Pulmonary artery endothelial cell (primary cell): ENCODE results near the gene TBX19. TPM values are rescaled to one million over a fixed set of nuclear protein-coding genes. Genes with fewer than 3 reads are reported as not detected.

Source experiments
- DNase-seq: peaks from one replicate; pipeline ENCODE4 v3.0.0-alpha.2; 2011; ENCODE audit warnings: low read depth, low spot score
- total RNA-seq: library from RNA; depleted of rRNA; stranded (reverse); fragments of >200 nt; gene quantifications from 2 replicates; pipeline ENCODE4 v1.2.3, GENCODE V29; 2014

Gene TBX19
- total RNA-seq, 1 donor from 2014 or later: 0.40 TPM

DNA sequence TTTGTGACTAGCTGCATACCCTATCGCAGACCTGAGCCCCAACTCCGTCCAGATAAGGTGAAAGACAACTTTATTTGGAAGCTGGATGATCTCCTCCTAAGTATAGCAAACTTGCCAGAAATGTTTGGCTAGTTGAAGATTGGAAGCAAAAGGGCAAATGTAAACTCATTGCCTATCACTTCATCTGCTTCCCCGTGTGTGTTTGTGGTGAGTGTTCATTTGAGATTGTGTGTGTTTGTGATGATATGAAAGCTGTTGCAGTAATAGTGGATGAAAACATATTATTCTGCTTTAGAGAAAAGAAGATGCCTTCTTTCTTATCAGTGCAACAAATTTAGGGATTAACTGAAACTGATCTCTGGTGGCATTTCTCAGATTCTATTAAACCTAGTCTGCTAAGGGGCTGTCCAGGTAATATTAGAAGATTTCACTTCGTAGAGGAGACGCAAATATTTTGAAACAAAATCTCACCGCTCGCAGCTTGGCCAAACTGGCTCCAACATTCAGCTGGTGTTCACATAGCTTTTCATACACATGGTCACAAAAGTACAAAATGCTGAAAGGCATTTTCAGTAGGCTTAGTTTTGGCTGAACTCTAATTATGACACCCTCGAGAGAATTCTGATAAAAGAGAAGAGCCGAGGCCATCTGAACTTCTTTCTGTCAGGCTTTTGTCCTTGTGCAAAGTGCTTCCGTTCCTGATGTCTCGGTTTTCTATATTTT, 1.1 kb downstream of the TBX19 start:
- DNase-seq: no peak

DNA sequence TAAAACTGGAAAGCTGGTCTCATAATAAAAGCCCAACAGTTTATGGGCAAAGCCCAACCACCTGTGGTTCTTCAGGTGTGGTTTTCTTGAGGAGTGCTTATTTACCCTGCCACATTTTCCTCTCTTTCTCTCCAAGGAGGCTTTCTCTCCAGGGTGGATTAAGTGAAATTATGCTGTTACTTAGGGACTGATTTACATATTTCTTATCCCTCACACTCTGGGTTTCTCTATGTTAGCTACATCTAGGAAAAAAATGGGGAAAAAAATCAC, 4.8 kb downstream of the TBX19 start:
- no peak for DNase-seq

GRCh38 chr1:168285971-168286927, 5.6 kb downstream of the TBX19 start:
- no peak for DNase-seq

DNA sequence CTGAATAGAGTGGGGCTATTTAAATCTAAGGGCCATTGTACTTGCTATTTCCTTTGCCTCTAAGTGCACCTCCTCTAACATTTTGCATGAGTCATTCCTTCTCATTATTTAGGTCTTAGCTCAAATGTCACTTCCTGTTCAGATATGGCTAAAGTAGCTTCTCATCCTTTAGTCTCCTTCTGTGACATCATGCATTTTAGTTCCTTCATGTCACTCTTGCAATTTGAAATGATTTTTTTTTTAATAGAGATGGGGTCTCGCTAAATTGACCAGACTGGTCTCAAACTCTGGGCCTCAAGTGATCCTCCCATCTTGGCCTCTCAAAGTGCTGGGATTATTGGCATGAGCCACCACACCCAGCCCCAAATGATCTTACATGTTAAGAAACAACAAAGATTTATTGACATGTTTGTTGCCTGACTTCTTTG, 6.6 kb downstream of the TBX19 start:
- DNase-seq: peak; percentile 26

DNA sequence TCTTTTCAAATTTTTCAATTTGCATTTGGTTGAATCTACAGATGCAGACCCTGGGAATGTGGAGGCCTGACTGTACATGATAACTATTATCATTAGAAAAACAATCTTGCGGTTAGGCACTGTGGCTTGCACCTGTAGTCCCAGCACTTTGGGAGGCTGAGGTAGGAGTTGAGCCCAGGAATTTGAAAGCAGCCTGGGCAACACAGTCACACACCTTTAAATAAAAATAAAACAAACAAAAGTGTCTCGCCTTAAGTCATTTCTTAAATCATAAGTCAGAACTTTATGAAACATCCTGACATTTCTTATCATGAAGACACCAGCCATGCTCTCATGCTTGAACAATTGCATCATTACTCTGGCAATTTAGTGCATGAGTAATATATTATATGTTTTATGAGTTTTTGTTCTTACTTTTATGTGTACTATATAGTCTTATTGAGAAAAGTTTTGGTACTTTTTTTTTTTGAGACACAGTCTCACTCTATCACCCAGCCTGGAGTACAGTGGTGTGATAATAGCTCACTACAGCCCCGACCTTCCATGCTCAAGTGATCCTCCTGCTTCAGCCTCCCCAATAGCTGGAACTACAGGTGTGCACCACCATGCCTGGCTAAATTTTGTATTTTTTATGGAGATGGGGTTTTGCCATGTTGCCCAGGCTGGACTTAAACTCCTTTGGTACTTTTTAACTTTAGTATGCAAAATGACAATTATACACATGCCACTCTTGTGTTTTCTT, 7.8 kb downstream of the TBX19 start:
- no peak for DNase-seq

- no peak for DNase-seq
Observed at GRCh38 chr1:168291222-168291837, 10.7 kb downstream of the TBX19 start.

GRCh38 chr1:168293356-168293755, 12.7 kb downstream of the TBX19 start:
- DNase-seq: no peak

GRCh38 chr1:168295411-168296114, 14.9 kb downstream of the TBX19 start:
- DNase-seq: no peak

- DNase-seq: no peak
Observed at GRCh38 chr1:168297019-168297730, 16.5 kb downstream of the TBX19 start.

DNA sequence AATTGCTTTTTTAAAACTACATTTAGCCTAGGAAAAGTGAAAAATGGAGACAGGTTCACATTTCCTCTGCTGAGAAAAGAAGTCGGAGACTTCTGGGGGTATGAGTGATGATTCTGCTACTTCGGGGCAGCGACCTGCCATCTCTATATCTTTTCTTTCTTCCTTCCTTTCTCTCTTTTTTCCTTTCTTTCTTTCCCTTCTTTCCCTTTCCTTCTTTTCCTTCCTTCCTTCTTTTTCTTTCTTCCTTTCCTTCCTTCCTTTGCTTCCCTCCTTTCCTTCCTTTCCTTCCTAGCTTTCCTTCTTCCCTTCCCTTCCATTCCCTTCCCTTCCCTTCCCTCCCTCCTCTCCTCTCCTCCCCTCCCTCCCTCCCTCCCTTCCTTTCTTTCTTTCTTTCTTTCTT, 17.8 kb downstream of the TBX19 start:
- DNase-seq: no peak

DNA sequence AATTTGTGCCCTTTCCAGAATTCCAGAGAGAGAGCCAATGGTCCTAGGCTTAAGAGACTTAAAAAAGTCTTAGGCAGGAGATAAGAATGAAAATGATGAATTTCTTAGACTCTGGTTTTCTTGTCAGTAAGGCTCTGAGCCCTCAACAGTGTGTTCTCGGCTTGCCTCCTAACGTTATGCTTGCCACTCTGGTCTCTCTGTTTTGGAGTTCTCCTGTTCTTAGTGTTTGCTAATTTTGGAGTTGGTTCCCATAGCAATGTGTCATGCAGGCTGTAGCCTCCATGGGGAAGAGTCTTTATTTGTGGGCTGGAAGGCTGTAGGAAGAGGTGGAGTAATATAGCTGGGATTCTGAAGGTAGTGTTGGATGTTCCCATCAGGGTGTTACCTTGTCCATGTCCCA, 19.9 kb downstream of the TBX19 start:
- no peak for DNase-seq

- no peak for DNase-seq
Observed at GRCh38 chr1:168301664-168302320, 21.1 kb downstream of the TBX19 start.

DNA sequence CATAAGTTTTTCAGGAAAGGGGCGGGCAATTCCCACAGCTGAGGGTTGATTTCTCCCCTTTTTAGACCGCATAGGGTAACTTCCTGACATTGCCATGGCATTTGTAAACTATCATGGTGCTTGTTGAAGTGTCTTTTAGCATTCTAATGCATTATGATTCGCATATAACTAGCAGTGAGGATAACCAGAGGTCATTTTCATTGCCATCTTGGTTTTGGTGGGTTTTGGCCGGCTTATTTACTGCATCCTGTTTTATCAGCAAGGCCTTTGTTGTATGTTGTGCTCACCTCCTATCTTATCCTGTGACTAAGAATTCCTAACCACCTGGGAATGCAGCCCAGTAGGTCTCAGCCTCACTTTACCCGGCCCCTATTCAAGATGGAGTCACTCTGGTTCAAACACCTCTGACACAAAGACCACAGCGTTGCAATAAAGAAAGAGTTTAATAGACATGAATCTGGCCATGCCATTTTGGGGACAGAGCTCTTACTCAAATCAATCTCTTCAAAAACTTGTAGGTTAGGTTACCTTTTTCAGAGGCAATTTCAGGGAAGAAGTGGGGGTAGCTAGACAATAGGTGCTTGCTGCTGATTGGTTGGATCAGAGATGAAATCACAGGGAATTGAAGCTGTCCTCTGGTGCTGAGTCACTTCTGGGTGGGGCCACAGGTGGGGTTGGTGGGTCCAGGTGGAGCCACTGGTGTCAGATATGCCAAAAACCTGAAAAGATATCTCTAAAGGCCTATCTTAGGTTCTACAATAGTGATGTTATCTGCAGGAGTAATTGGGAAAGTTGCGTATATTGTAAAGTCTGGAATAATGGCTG, 23.3 kb downstream of the TBX19 start:
- DNase-seq: no peak

DNA sequence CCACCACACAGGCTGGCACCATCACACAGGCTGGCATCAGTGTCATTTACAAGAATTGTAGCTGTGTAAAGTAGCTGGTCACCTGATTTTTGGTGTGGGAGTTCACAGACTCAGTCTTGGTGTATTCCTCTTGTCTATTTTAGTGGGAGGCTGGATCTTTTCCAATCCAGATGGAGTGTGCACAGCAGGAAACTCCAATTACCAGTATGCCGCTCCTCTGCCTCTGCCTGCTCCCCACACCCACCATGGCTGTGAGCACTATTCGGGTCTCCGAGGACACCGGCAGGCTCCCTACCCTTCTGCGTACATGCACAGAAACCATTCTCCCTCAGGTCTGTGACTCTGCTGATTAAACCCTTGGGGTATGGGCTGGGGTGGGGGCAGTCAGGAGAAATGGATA, 24.2 kb downstream of the TBX19 start:
- DNase-seq: no peak

GRCh38 chr1:168312718-168313604, 32.3 kb downstream of the TBX19 start:
- no peak for DNase-seq

DNA sequence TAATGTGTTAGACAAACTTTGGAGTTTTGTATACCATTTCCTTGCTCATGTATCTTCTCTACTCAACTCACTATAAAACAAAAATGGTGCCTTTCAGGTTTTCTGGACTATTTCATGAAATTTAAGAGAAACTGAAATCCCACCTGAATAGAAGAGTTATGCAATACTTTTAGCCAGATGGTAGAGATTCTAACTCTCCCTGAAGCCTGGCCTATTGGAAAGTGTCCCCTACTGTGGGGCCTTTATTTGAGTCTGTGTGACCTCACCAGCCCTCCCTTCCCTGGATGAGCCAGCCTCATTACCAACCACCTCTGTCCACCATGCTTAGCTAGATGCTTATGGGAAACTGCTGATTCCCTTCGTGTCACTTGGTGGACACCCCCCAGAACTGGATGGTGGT, 35.5 kb downstream of the TBX19 start:
- no peak for DNase-seq

DNA sequence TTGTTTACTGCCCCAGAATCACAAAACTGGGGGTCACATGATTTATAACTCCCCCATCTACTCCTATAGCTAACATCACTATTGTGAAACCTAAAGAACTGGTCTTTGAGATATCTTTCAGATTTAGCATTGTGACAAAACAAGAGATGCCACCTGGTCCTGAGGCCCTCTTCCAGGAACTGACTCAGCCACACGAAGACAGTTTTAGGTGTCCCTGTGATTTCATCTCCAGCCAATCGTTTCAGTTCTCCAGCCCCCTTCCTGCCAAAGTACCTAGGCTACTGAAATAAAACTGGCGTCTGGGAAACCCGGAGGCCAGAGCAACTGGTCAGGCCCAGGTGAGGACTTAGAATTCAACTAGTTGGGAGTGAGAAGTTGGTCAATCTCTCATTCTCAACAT, 36.6 kb downstream of the TBX19 start:
- no peak for DNase-seq

- DNase-seq: peak; percentile 36
Observed at GRCh38 chr1:168319691-168320090, 39.0 kb downstream of the TBX19 start.
